K562 (cell line): ENCODE data around the gene ZFYVE16. TPM values are rescaled to one million over a fixed set of nuclear protein-coding genes. Genes with fewer than 3 reads are reported as not detected.

Source experiments
- DACH1 ChIP-seq: fragments of 450-650 bp; IDR thresholded peaks from 2 replicates; pipeline ENCODE4 v1.6.1; 2018; ENCODE audit not compliant: partially characterized antibody
- ETS2 ChIP-seq: IDR thresholded peaks from 2 replicates; pipeline ENCODE4 v1.6.1; 2016; ENCODE audit warnings: borderline replicate concordance, missing genetic modification characterization, mild to moderate bottlenecking, moderate library complexity, missing compliant biosample characterization; ENCODE audit not compliant: poor library complexity, severe bottlenecking
- FOXP1 ChIP-seq: sonication (generic); formaldehyde crosslinking; IDR thresholded peaks from 2 replicates; pipeline ENCODE4 v1.8.0; 2022; ENCODE audit warnings: mild to moderate bottlenecking, missing genetic modification reagents
- MAZ ChIP-seq, 2 experiments: fragments of 450-650 bp in 1 of 2; sonication (generic) in 1 of 2; formaldehyde crosslinking; IDR thresholded peaks in 1 of 2; conservative IDR thresholded peaks in 1 of 2; 2 replicates each; pipeline versions ENCODE4 v1.4.0 to v1.5.0; 2020; ENCODE audit warnings: mild to moderate bottlenecking in 1 of 2, missing genetic modification reagents in 1 of 2
- NBN ChIP-seq: fragments of 450-650 bp; IDR thresholded peaks from 2 replicates; pipeline ENCODE4 v1.6.1; 2016; ENCODE audit warnings: low read depth, mild to moderate bottlenecking
- SNRNP70 ChIP-seq: fragments of 200-400 bp; formaldehyde crosslinking; optimal IDR thresholded peaks from 2 replicates; pipeline ENCODE3; 2017; ENCODE audit warnings: low read depth, low read length
- TFAP4 ChIP-seq: sonication (generic); formaldehyde crosslinking; IDR thresholded peaks from 2 replicates; pipeline ENCODE4 v1.8.0; 2022; ENCODE audit warnings: missing genetic modification reagents, mild to moderate bottlenecking, moderate library complexity, borderline replicate concordance
- UBTF ChIP-seq, 2 experiments: IDR thresholded peaks; 2 replicates each; pipeline ENCODE4 v1.6.1; 2012; ENCODE audit warnings: improper control_type of control experiment in 2 of 2, low read depth in 2 of 2, low read length in 2 of 2, borderline replicate concordance in 1 of 2
- polyA plus RNA-seq, 8 experiments: library from polyadenylated mRNA; depleted of rRNA in 4 of 8; stranded (reverse) in 5 of 8; unstranded in 3 of 8; fragments of >200 nt; fragmentation: Nextera tagmentation in 2 of 8; fragmentation: Illumina TruSeq in 1 of 8; extraction: Ambion mirVana in 2 of 8; extraction: Trizol in 1 of 8; gene quantifications; 2 replicates each; pipeline versions ENCODE4 v1.2.1 to v1.2.3, GENCODE V29; 2011 to 2014; ENCODE audit warnings: inconsistent platforms in 1 of 8, missing spikeins in 1 of 8
- total RNA-seq, 7 experiments: library from RNA; depleted of rRNA in 6 of 7; stranded (reverse); fragments of >200 nt in 6 of 7; fragmentation: Illumina TruSeq in 2 of 7; extraction: Trizol in 2 of 7; gene quantifications; 2 replicates each; pipeline versions ENCODE4 v1.2.1 to v1.2.3, GENCODE V29; 2011 to 2021; ENCODE audit warnings: low replicate concordance in 1 of 7
- TF ChIP-seq, protein P1 (sequence below), 2 experiments: fragments of 450-650 bp; IDR thresholded peaks; 2 replicates each; pipeline ENCODE4 v1.6.1; 2016
- TF ChIP-seq, protein P2 (sequence below): fragments of 150-350 bp; IDR thresholded peaks from 2 replicates; pipeline ENCODE4 v1.6.1; 2014; ENCODE audit warnings: low read depth, mild to moderate bottlenecking, low read length, borderline replicate concordance
- TF ChIP-seq, protein P3 (sequence below): fragments of 200-800 bp; sonication (Bioruptor generic); IDR thresholded peaks from 2 replicates; pipeline ENCODE4 v1.6.1; 2017; ENCODE audit warnings: missing genetic modification characterization, missing compliant biosample characterization
- TF ChIP-seq, protein P4 (sequence below): sonication (generic); formaldehyde crosslinking; IDR thresholded peaks from 2 replicates; pipeline ENCODE4 v1.8.1; 2023; ENCODE audit warnings: mild to moderate bottlenecking, missing genetic modification reagents

ZFYVE16 gene
- total and polyA plus RNA-seq, 9 of the 15 experiments (the other 6 are each of a cell fraction or from before 2014, with no cell fraction given): 6.0 to 18.9 (median 12.5) TPM

- TF ChIP-seq ETS2 (tag): no peak
- peak; percentile 63 for TF ChIP-seq DACH1
- no peak for TF ChIP-seq UBTF (IDR thresholded peaks at IDR 0.05; ENCODE audit: borderline replicate concordance in 1 of 2, low read depth in 2 of 2, low read length in 2 of 2)
- no peak for TF ChIP-seq MAZ (CRISPR knock-in tag; conservative IDR thresholded peaks at IDR 0.05 in 1 of 2, IDR thresholded peaks at IDR 0.05 in 1 of 2)
- TF ChIP-seq, protein P1, sequence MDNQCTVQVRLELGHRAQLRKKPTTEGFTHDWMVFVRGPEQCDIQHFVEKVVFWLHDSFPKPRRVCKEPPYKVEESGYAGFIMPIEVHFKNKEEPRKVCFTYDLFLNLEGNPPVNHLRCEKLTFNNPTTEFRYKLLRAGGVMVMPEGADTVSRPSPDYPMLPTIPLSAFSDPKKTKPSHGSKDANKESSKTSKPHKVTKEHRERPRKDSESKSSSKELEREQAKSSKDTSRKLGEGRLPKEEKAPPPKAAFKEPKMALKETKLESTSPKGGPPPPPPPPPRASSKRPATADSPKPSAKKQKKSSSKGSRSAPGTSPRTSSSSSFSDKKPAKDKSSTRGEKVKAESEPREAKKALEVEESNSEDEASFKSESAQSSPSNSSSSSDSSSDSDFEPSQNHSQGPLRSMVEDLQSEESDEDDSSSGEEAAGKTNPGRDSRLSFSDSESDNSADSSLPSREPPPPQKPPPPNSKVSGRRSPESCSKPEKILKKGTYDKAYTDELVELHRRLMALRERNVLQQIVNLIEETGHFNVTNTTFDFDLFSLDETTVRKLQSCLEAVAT (IDR thresholded peaks at IDR 0.05): 0 out of 4 replicates have a peak, but pooled peaks of 1 of the 2 experiments have one; percentile 34
- TF ChIP-seq, protein P2, sequence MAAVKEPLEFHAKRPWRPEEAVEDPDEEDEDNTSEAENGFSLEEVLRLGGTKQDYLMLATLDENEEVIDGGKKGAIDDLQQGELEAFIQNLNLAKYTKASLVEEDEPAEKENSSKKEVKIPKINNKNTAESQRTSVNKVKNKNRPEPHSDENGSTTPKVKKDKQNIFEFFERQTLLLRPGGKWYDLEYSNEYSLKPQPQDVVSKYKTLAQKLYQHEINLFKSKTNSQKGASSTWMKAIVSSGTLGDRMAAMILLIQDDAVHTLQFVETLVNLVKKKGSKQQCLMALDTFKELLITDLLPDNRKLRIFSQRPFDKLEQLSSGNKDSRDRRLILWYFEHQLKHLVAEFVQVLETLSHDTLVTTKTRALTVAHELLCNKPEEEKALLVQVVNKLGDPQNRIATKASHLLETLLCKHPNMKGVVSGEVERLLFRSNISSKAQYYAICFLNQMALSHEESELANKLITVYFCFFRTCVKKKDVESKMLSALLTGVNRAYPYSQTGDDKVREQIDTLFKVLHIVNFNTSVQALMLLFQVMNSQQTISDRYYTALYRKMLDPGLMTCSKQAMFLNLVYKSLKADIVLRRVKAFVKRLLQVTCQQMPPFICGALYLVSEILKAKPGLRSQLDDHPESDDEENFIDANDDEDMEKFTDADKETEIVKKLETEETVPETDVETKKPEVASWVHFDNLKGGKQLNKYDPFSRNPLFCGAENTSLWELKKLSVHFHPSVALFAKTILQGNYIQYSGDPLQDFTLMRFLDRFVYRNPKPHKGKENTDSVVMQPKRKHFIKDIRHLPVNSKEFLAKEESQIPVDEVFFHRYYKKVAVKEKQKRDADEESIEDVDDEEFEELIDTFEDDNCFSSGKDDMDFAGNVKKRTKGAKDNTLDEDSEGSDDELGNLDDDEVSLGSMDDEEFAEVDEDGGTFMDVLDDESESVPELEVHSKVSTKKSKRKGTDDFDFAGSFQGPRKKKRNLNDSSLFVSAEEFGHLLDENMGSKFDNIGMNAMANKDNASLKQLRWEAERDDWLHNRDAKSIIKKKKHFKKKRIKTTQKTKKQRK: no peak
- 0 out of 2 replicates have a peak, but pooled peaks have one; percentile 13 for TF ChIP-seq NBN
- 0 out of 2 replicates have a peak, but pooled peaks have one; percentile 3 for TF ChIP-seq FOXP1
- TF ChIP-seq SNRNP70: no peak
- TF ChIP-seq, protein P3, sequence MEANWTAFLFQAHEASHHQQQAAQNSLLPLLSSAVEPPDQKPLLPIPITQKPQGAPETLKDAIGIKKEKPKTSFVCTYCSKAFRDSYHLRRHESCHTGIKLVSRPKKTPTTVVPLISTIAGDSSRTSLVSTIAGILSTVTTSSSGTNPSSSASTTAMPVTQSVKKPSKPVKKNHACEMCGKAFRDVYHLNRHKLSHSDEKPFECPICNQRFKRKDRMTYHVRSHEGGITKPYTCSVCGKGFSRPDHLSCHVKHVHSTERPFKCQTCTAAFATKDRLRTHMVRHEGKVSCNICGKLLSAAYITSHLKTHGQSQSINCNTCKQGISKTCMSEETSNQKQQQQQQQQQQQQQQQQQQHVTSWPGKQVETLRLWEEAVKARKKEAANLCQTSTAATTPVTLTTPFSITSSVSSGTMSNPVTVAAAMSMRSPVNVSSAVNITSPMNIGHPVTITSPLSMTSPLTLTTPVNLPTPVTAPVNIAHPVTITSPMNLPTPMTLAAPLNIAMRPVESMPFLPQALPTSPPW (CRISPR knock-in tag): peak; percentile 89
- peak; percentile 59 for TF ChIP-seq TFAP4 (CRISPR knock-in tag)
- TF ChIP-seq, protein P4, sequence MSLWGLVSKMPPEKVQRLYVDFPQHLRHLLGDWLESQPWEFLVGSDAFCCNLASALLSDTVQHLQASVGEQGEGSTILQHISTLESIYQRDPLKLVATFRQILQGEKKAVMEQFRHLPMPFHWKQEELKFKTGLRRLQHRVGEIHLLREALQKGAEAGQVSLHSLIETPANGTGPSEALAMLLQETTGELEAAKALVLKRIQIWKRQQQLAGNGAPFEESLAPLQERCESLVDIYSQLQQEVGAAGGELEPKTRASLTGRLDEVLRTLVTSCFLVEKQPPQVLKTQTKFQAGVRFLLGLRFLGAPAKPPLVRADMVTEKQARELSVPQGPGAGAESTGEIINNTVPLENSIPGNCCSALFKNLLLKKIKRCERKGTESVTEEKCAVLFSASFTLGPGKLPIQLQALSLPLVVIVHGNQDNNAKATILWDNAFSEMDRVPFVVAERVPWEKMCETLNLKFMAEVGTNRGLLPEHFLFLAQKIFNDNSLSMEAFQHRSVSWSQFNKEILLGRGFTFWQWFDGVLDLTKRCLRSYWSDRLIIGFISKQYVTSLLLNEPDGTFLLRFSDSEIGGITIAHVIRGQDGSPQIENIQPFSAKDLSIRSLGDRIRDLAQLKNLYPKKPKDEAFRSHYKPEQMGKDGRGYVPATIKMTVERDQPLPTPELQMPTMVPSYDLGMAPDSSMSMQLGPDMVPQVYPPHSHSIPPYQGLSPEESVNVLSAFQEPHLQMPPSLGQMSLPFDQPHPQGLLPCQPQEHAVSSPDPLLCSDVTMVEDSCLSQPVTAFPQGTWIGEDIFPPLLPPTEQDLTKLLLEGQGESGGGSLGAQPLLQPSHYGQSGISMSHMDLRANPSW (CRISPR knock-in tag): no peak
Measured at GRCh38 chr5:80406980-80407734, 707 bp upstream of the ZFYVE16 start (continued).
